Duodenal mucosa (tissue), 2 donors: ENCODE data around the gene SCRN1.

Experiments used
- H3K27ac ChIP-seq: one replicate; pipeline ENCODE4 v1.7.0; 2013; ENCODE audit warnings: low read depth, low read length
- H3K27me3 ChIP-seq, 2 donors: one replicate each; pipeline ENCODE4 v1.7.0; 2013; ENCODE audit warnings: low read length in 2 of 2, control low read depth in 1 of 2; ENCODE audit not compliant: insufficient read depth in 2 of 2, control insufficient read depth in 1 of 2
- H3K36me3 ChIP-seq, 2 donors: one replicate each; pipeline ENCODE4 v1.7.0; 2013; ENCODE audit warnings: low read length in 2 of 2, control low read depth in 1 of 2; ENCODE audit not compliant: insufficient read depth in 2 of 2, control insufficient read depth in 1 of 2
- H3K4me1 ChIP-seq, 2 donors: one replicate each; pipeline ENCODE4 v1.7.0; 2013; ENCODE audit warnings: low read length in 2 of 2, control low read depth in 1 of 2; ENCODE audit not compliant: insufficient read depth in 2 of 2, control insufficient read depth in 1 of 2
- H3K4me3 ChIP-seq, 2 donors: one replicate each; pipeline ENCODE4 v1.7.0; 2013; ENCODE audit warnings: low read length in 2 of 2, low read depth in 1 of 2
- H3K9ac ChIP-seq, 2 donors: one replicate each; pipeline ENCODE4 v1.7.0; 2013; ENCODE audit warnings: low read length in 2 of 2, low read depth in 1 of 2
- H3K9me3 ChIP-seq, 2 donors: one replicate each; pipeline ENCODE4 v1.7.0; 2013; ENCODE audit warnings: low read length in 2 of 2, control low read depth in 1 of 2; ENCODE audit not compliant: control insufficient read depth in 1 of 2

Gene SCRN1

GRCh38 chr7:29988424-29989256 is 961 bp downstream of the SCRN1 start:
- peaks cover 8% of the 10 kb centered on the region in 2 donors for H3K27me3 ChIP-seq
- no peaks in the 10 kb centered on the region for H3K36me3 ChIP-seq
- peak overlapping the region; percentile 57 to 66 for H3K9ac ChIP-seq
- H3K4me1 ChIP-seq: peaks cover 4 to 15% of the 10 kb centered on the region in 2 donors
- peak overlapping the region; percentile 83 for H3K27ac ChIP-seq
- peak overlapping the region; percentile 72 to 78 for H3K4me3 ChIP-seq
- H3K9me3 ChIP-seq: peaks cover 0 to 2% of the 10 kb centered on the region in 2 donors

- no peaks in the 10 kb centered on the region for H3K9me3 ChIP-seq
- H3K4me3 ChIP-seq: peak overlapping the region; percentile 72 to 78
- no peaks in the 10 kb centered on the region for H3K36me3 ChIP-seq
- no peak overlapping the region for H3K27ac ChIP-seq
- H3K4me1 ChIP-seq: peaks cover 4 to 15% of the 10 kb centered on the region in 2 donors
- H3K9ac ChIP-seq: no peak overlapping the region
- peaks cover 8% of the 10 kb centered on the region in 2 donors for H3K27me3 ChIP-seq
Measured at GRCh38 chr7:29987811-29988317, 1.7 kb downstream of the SCRN1 start.

GRCh38 chr7:29987083-29987482 is 2.5 kb downstream of the SCRN1 start:
- no peak overlapping the region for H3K27ac ChIP-seq

GRCh38 chr7:29980151-29980550 is 9.4 kb downstream of the SCRN1 start:
- H3K27ac ChIP-seq: no peak overlapping the region
- no peaks in the 10 kb centered on the region for H3K9me3 ChIP-seq

More at GRCh38 chr7:29987083-29987482, 2.5 kb downstream of the SCRN1 start:
- Histone ChIP-seq H3K36me3 (no peaks in the 10 kb centered on the region), H3K27me3 (peaks cover 8% of the 10 kb centered on the region in 2 donors), H3K4me1 (peaks cover 4 to 15% of the 10 kb centered on the region in 2 donors), H3K9me3 (no peaks in the 10 kb centered on the region), H3K4me3 (no peak overlapping the region), H3K9ac (no peak overlapping the region)

GRCh38 chr7:29977886-29978651 is 11.5 kb downstream of the SCRN1 start:
- H3K27ac ChIP-seq: no peak overlapping the region
- H3K9me3 ChIP-seq: no peaks in the 10 kb centered on the region
- no peak overlapping the region for H3K4me3 ChIP-seq
- H3K36me3 ChIP-seq: no peaks in the 10 kb centered on the region
- no peak overlapping the region for H3K9ac ChIP-seq
- peaks cover 4 to 5% of the 10 kb centered on the region in 2 donors for H3K4me1 ChIP-seq
- H3K27me3 ChIP-seq: no peaks in the 10 kb centered on the region

More at GRCh38 chr7:29980151-29980550, 9.4 kb downstream of the SCRN1 start:
- Histone ChIP-seq H3K9ac (no peak overlapping the region), H3K4me3 (no peak overlapping the region), H3K36me3 (no peaks in the 10 kb centered on the region), H3K4me1 (peaks cover 4 to 5% of the 10 kb centered on the region in 2 donors), H3K27me3 (no peaks in the 10 kb centered on the region)

GRCh38 chr7:29976673-29977415 is 12.8 kb downstream of the SCRN1 start:
- no peak overlapping the region for H3K27ac ChIP-seq
- H3K9ac ChIP-seq: no peak overlapping the region

GRCh38 chr7:29976266-29976665 is 13.3 kb downstream of the SCRN1 start:
- Histone ChIP-seq H3K27ac (no peak overlapping the region), H3K36me3 (no peaks in the 10 kb centered on the region), H3K9ac (no peak overlapping the region)

More at GRCh38 chr7:29976673-29977415, 12.8 kb downstream of the SCRN1 start:
- H3K9me3 ChIP-seq: no peaks in the 10 kb centered on the region
- H3K27me3 ChIP-seq: no peaks in the 10 kb centered on the region
- H3K4me1 ChIP-seq: peaks cover 4 to 5% of the 10 kb centered on the region in 2 donors
- no peaks in the 10 kb centered on the region for H3K36me3 ChIP-seq
- no peak overlapping the region for H3K4me3 ChIP-seq

GRCh38 chr7:29975561-29975960 is 14.0 kb downstream of the SCRN1 start:
- Histone ChIP-seq H3K36me3 (no peaks in the 10 kb centered on the region), H3K9me3 (no peaks in the 10 kb centered on the region), H3K4me3 (no peak overlapping the region), H3K9ac (no peak overlapping the region), H3K27me3 (no peaks in the 10 kb centered on the region), H3K27ac (no peak overlapping the region), H3K4me1 (peaks cover 4 to 5% of the 10 kb centered on the region in 2 donors)

More at GRCh38 chr7:29976266-29976665, 13.3 kb downstream of the SCRN1 start:
- no peaks in the 10 kb centered on the region for H3K9me3 ChIP-seq
- peaks cover 4 to 5% of the 10 kb centered on the region in 2 donors for H3K4me1 ChIP-seq
- no peak overlapping the region for H3K4me3 ChIP-seq
- H3K27me3 ChIP-seq: no peaks in the 10 kb centered on the region

GRCh38 chr7:29974286-29974685 is 15.3 kb downstream of the SCRN1 start:
- no peaks in the 10 kb centered on the region for H3K27me3 ChIP-seq
- H3K9ac ChIP-seq: no peak overlapping the region
- H3K27ac ChIP-seq: no peak overlapping the region
- no peaks in the 10 kb centered on the region for H3K36me3 ChIP-seq
- H3K4me3 ChIP-seq: no peak overlapping the region
- peaks cover 4 to 5% of the 10 kb centered on the region in 2 donors for H3K4me1 ChIP-seq
- no peaks in the 10 kb centered on the region for H3K9me3 ChIP-seq
